Endothelial cell of umbilical vein (primary cell): ENCODE results near the gene HNRNPLL. TPM values are rescaled to one million over a fixed set of nuclear protein-coding genes. Genes with fewer than 3 reads are reported as not detected.
"Not testable (repeated sequence)": the region's sequence is repeated elsewhere in the genome, so short reads cannot be mapped to it uniquely, and the experiment has no call there.

Experiments
- BruUV-seq: library from RNA; stranded (reverse); fragments of 400-500 nt; replicated peaks from 2 replicates; lab custom pipeline; 2021; lab: Mats Ljungman, UMichigan
- CTCF ChIA-PET: fragments of 300-600, 350-600 bp; sonication (Branson Sonifier 250); formaldehyde crosslinking; loops from one replicate; lab custom pipeline; 2021; ENCODE audit warnings: antibody characterized with exemption, inconsistent platforms; lab: Charles Lee
- POLR2A ChIA-PET: fragments of 300-600, 350-600 bp; sonication (Branson Sonifier 250); formaldehyde crosslinking; loops from one replicate; lab custom pipeline; 2021; ENCODE audit warnings: antibody characterized with exemption, inconsistent platforms; lab: Charles Lee
- DNase-seq: peaks from one replicate; pipeline ENCODE4 v3.0.0-alpha.2; 2011; ENCODE audit warnings: low read depth, low spot score
- FAIRE-seq: peaks from 2 replicates; lab custom pipeline; 2011; peaks lifted over from hg19 to GRCh38; lab: Jason Lieb, UNC
- H2AFZ ChIP-seq: 2 replicates; pipeline ENCODE4 v1.6.0; 2012; ENCODE audit warnings: low read depth, low read length, control low read depth, inconsistent platforms
- H3K27ac ChIP-seq: 2 replicates; pipeline ENCODE4 v1.5.1; 2011; ENCODE audit warnings: low read depth, mild to moderate bottlenecking, control low read depth, low read length, moderate library complexity; ENCODE audit not compliant: insufficient read depth
- H3K27me3 ChIP-seq, 2 experiments: 2 replicates each; pipeline versions ENCODE4 v1.6.0 to v1.6.1; 2011; ENCODE audit warnings: low read length in 2 of 2, mixed read lengths in 1 of 2; ENCODE audit not compliant: control insufficient read depth in 2 of 2, insufficient read depth in 2 of 2
- H3K36me3 ChIP-seq, 2 experiments: 2 replicates in 1 of 2; 3 replicates in 1 of 2; pipeline ENCODE4 v1.5.1; 2011; ENCODE audit warnings: low read length in 2 of 2, mild to moderate bottlenecking in 1 of 2, moderate library complexity in 1 of 2; ENCODE audit not compliant: control insufficient read depth in 2 of 2, insufficient read depth in 2 of 2; ENCODE audit errors: extremely low read depth in 1 of 2
- H3K4me1 ChIP-seq: 3 replicates; pipeline ENCODE4 v1.5.1; 2011; ENCODE audit warnings: mild to moderate bottlenecking, low read length; ENCODE audit not compliant: control insufficient read depth, insufficient read depth; ENCODE audit errors: extremely low read depth
- H3K4me2 ChIP-seq: 2 replicates; pipeline ENCODE4 v1.6.1; 2011; ENCODE audit warnings: low read length, control low read depth, mixed read lengths; ENCODE audit not compliant: insufficient read depth
- H3K4me3 ChIP-seq, 3 experiments: fragments of 200-600 bp in 1 of 3; sonication (generic), shearing (Covaris generic) in 1 of 3; replicated peaks in 1 of 3; 2 replicates each; pipeline ENCODE4 v1.5.1; 2011 to 2016; ENCODE audit warnings: control low read depth in 3 of 3, low read length in 3 of 3, mild to moderate bottlenecking in 2 of 3, inconsistent platforms in 1 of 3, low read depth in 1 of 3, moderate library complexity in 1 of 3; ENCODE audit not compliant: insufficient read depth in 1 of 3
- H3K79me2 ChIP-seq: 2 replicates; pipeline ENCODE4 v1.6.0; 2012; ENCODE audit warnings: low read length, inconsistent platforms; ENCODE audit not compliant: control insufficient read depth, insufficient read depth
- H3K9ac ChIP-seq: replicated peaks from 2 replicates; pipeline ENCODE3; 2011; ENCODE audit warnings: low read length, control low read depth; ENCODE audit not compliant: insufficient read depth; ENCODE audit errors: extremely low read depth
- H3K9me1 ChIP-seq: replicated peaks from 3 replicates; pipeline ENCODE4 v1.6.0; 2011; ENCODE audit warnings: mild to moderate bottlenecking, low read length; ENCODE audit not compliant: control insufficient read depth, insufficient read depth; ENCODE audit errors: extremely low read depth
- H3K9me3 ChIP-seq: replicated peaks from 2 replicates; pipeline ENCODE4 v1.5.1; 2012; ENCODE audit warnings: low read length, inconsistent platforms; ENCODE audit not compliant: control insufficient read depth, insufficient read depth
- H4K20me1 ChIP-seq: replicated peaks from 2 replicates; pipeline ENCODE3; 2011; ENCODE audit warnings: mild to moderate bottlenecking, low read length; ENCODE audit not compliant: control insufficient read depth, insufficient read depth; ENCODE audit errors: extremely low read depth
- EZH2 ChIP-seq: IDR thresholded peaks from 2 replicates; pipeline ENCODE4 v1.6.1; 2012; ENCODE audit warnings: borderline replicate concordance, low read depth, mild to moderate bottlenecking, moderate library complexity, low read length, inconsistent platforms; ENCODE audit not compliant: severe bottlenecking
- FOS ChIP-seq: IDR thresholded peaks from 2 replicates; pipeline ENCODE4 v1.6.1; 2011; ENCODE audit warnings: mild to moderate bottlenecking, low read length, moderate library complexity, borderline replicate concordance; ENCODE audit not compliant: insufficient read depth
- GATA2 ChIP-seq: IDR thresholded peaks from 2 replicates; pipeline ENCODE4 v1.7.0; 2011; ENCODE audit warnings: low read depth, mild to moderate bottlenecking, moderate library complexity, mixed read lengths, low read length; ENCODE audit not compliant: insufficient read length, insufficient read depth
- JUN ChIP-seq: IDR thresholded peaks from 2 replicates; pipeline ENCODE4 v1.6.1; 2011; ENCODE audit warnings: borderline replicate concordance, low read depth; ENCODE audit not compliant: insufficient read length, insufficient read depth
- MYC ChIP-seq: IDR thresholded peaks from one replicate; pipeline ENCODE4 v1.6.1; 2011; ENCODE audit warnings: mild to moderate bottlenecking, low read depth, low read length
- POLR2A ChIP-seq: IDR thresholded peaks from 2 replicates; pipeline ENCODE4 v1.6.1; 2012; ENCODE audit warnings: low read depth, mild to moderate bottlenecking, control low read depth, low read length
- POLR2AphosphoS5 ChIP-seq: IDR thresholded peaks from 2 replicates; pipeline ENCODE4 v1.6.1; 2012; ENCODE audit warnings: low read depth, mild to moderate bottlenecking, control low read depth, low read length, moderate library complexity; ENCODE audit not compliant: insufficient read depth
- dilution Hi-C: fragments of 300-500 bp; cut with MboI; formaldehyde crosslinking; loops from one replicate; pipeline ENCODE4 v1.15.0; 2019; ENCODE audit warnings: low sequenced_read_pairs; ENCODE audit not compliant: extremely low pct_ligation_motif_present
- intact Hi-C: fragments of 100-400 bp; cut with micrococcal nuclease; formaldehyde crosslinking; loops from one replicate; pipeline ENCODE4 v1.10.0; 2022
- polyA plus RNA-seq, 4 experiments: library from polyadenylated mRNA; depleted of rRNA in 3 of 4; stranded (reverse) in 3 of 4; unstranded in 1 of 4; fragments of >200 nt; gene quantifications; 2 replicates each; pipeline versions ENCODE4 v1.2.1 to v1.2.3, GENCODE V29; 2011 to 2012; ENCODE audit warnings: missing spikeins in 1 of 4
- total RNA-seq: library from RNA; stranded (reverse); gene quantifications from 2 replicates; pipeline ENCODE4 v1.2.3, GENCODE V29; 2021
- TF ChIP-seq, protein P1 (sequence below), 2 donors: IDR thresholded peaks; 1 replicate in 1 of 2; 2 replicates in 1 of 2; pipeline ENCODE4 v1.5.1; 2011; ENCODE audit warnings: low read length in 2 of 2, mild to moderate bottlenecking in 2 of 2, moderate library complexity in 2 of 2, control low read depth in 1 of 2, inconsistent platforms in 1 of 2, low read depth in 1 of 2; ENCODE audit not compliant: insufficient read depth in 1 of 2; ENCODE audit errors: extremely low read depth in 1 of 2
- TF ChIP-seq, protein P2 (sequence below): IDR thresholded peaks from 2 replicates; pipeline ENCODE4 v1.6.1; 2011; ENCODE audit not compliant: insufficient read depth, insufficient read length

Gene HNRNPLL
- total and polyA plus RNA-seq, 2 donors (not counting 3 experiments of a cell fraction or from before 2014, with no cell fraction given): 19.8 to 56.2 TPM

DNA sequence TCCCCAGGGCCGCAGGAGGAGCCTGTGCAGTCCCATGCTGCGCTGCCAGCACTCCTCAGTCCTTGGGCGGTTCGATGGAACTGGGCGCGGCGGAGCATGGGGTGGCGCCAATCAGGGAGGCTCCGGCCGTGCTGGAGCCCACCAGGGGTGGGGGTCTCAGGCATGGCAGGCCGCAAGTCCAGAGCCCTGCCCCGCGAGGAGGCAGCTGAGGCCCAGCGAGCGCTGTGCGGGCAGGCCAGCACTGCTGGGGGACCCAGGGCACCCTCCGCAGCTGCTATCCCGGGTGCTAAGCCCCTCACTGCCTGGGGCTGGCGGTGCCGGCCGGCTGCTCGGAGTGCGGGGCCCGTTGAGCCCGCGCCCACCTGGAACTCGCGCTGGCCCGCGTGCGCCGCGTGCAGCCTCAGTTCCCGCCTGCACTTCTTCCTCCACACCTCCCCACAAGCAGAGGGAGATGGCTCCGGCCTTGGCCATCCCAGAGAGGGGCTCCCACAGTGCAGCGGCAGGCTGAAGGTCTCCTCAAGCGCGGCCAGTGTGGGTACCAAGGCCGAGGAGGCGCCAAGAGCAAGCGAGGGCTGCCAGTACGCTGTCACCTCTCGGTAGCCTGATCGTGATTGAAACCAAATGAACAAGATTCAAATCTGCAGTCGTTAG is 40.4 kb upstream of the HNRNPLL start:
- intact Hi-C loops: no loop called here
- Histone ChIP-seq H3K36me3 (no peaks in the 10 kb centered on the region), H3K9me3 (no peaks in the 10 kb centered on the region), H3K79me2 (no peaks in the 10 kb centered on the region), H4K20me1 (no peaks in the 10 kb centered on the region), H3K4me3 (no peak overlapping the region), H2AFZ (no peak overlapping the region), H3K4me1 (no peaks in the 10 kb centered on the region), H3K27ac (no peak overlapping the region), H3K9ac (no peak overlapping the region), H3K9me1 (no peaks in the 10 kb centered on the region), H3K27me3 (no peaks in the 10 kb centered on the region), H3K4me2 (no peak overlapping the region)
- dilution Hi-C loops: no loop called here
- ChIA-PET POLR2A (no interaction called here), CTCF (interaction anchor here (1.3 kb wide), 1 partner anchor 12 kb away, joined by 3 read pairs; no protein-coding TSS in a partner anchor)
- no peak for DNase-seq
- TF ChIP-seq, protein P1, sequence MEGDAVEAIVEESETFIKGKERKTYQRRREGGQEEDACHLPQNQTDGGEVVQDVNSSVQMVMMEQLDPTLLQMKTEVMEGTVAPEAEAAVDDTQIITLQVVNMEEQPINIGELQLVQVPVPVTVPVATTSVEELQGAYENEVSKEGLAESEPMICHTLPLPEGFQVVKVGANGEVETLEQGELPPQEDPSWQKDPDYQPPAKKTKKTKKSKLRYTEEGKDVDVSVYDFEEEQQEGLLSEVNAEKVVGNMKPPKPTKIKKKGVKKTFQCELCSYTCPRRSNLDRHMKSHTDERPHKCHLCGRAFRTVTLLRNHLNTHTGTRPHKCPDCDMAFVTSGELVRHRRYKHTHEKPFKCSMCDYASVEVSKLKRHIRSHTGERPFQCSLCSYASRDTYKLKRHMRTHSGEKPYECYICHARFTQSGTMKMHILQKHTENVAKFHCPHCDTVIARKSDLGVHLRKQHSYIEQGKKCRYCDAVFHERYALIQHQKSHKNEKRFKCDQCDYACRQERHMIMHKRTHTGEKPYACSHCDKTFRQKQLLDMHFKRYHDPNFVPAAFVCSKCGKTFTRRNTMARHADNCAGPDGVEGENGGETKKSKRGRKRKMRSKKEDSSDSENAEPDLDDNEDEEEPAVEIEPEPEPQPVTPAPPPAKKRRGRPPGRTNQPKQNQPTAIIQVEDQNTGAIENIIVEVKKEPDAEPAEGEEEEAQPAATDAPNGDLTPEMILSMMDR (IDR thresholded peaks at IDR 0.05; ENCODE audit: extremely low read depth in 1 of 2, insufficient read depth in 1 of 2, low read depth in 1 of 2, low read length in 2 of 2): no peak
- no peak for TF ChIP-seq POLR2A
- no peak for TF ChIP-seq MYC
- TF ChIP-seq FOS: no peak
- TF ChIP-seq POLR2AphosphoS5: no peak
- TF ChIP-seq, protein P2, sequence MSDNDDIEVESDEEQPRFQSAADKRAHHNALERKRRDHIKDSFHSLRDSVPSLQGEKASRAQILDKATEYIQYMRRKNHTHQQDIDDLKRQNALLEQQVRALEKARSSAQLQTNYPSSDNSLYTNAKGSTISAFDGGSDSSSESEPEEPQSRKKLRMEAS: no peak
- no peak for TF ChIP-seq EZH2
- TF ChIP-seq GATA2: no peak
- no peak for TF ChIP-seq JUN
- FAIRE-seq: no peak
- BruUV-seq: no TSS peak

DNA sequence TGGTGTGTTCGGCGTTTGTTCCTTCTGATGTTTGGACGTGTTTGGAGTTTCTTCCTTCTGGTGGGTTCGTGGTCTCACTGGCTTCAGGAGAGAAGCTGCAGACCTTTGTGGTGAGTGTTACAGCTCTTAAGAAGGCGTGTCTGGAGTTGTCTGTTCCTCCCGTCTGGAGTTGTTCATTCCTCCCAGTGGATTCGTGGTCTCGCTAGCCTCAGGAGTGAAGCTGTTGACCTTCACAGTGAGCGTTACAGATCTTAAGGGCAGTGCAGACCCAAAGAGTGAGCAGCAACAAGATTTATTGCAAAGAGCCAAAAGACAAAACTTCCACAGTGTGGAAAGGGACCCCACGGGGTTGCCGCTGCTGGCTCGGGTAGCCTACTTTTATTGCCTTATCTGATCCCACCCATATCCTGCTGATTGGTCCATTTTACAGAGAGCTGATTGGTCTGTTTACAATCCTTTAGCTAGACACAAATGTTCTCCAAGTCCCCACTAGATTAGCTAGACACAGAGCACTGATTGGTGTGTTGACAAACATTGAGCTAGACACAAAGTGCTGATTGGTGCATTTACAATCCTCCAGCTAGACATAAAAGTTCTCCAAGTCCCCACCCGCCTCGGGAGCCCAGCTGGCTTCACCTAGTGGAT is 39.8 kb upstream of the HNRNPLL start:
- BruUV-seq, dilution Hi-C loops, H4K20me1 ChIP-seq, H3K36me3 ChIP-seq, FAIRE-seq, H3K9me1 ChIP-seq, H3K79me2 ChIP-seq, intact Hi-C loops, H3K9ac ChIP-seq, H3K27ac ChIP-seq, POLR2A ChIA-PET, H3K9me3 ChIP-seq, H3K4me3 ChIP-seq, DNase-seq, H2AFZ ChIP-seq, H3K4me2 ChIP-seq, H3K27me3 ChIP-seq, H3K4me1 ChIP-seq: not testable (repeated sequence)
- CTCF ChIA-PET: interaction anchor here (1.3 kb wide), 1 partner anchor 13 kb away, joined by 3 read pairs; no protein-coding TSS in a partner anchor
